ENCODE data around the gene MYO5A. TPM values are rescaled to one million over a fixed set of nuclear protein-coding genes. Genes with fewer than 3 reads are reported as not detected.

Gene MYO5A
- total and polyA plus RNA-seq, 9 of the 15 experiments (the other 6 are each of a cell fraction or from before 2014, with no cell fraction given): 0.03 to 0.82 (median 0.40) TPM

DNA sequence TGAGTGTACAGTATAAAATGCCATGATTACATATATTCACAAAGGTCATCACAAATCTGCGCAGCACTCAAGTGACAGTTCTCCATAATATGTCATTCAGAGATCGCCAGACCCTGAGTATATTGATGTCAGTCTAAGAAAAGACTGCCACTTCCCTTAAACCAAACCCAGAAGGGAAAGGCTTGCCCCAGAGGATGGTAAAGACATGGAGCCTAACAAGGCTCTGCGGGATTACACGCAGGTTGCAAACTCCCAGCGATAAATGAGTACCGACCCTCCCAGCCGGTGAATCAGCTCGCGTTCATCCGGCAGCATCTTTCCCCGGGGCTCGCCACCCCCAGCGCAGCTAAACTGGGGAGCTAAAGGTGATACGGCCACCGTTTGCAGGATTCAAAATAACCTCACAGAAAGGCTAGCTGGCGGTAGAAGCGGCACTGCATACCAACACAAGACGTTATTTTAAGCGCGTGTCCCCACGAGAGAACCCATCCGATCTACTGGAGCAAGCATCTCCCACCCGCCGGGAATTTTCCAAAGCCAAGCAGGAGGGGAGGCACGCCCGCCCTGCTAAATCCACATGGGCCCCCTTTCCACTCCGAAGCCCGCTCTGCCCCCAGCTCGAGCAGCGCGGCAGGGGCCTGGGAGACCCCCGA lies 643 bp downstream of the MYO5A start:
- H3K27me3 ChIP-seq (ENCODE audit: control insufficient read depth in 2 of 2, insufficient read depth in 2 of 2, low read length in 2 of 2): peaks cover 26 to 39% of the 10 kb centered on the region in 2 experiments
- H3K9ac ChIP-seq (ENCODE audit: insufficient read depth in 1 of 2, low read depth in 2 of 2, low read length in 2 of 2): peak overlapping the region in 1 of 2 experiments; percentile 88; a peak in 2 of 4 replicates
- no peaks in the 10 kb centered on the region for H3K9me3 ChIP-seq (replicated peaks; ENCODE audit: control insufficient read depth, insufficient read depth, low read depth, low read length)
- peak overlapping the region; percentile 63 for H3K4me2 ChIP-seq (ENCODE audit: insufficient read depth, low read length)
- H3K27ac ChIP-seq (ENCODE audit: extremely low read depth, low read depth, low read length): no peak overlapping the region
- ChIA-PET CTCF (ENCODE audit: low intra/inter-chr PET ratio) (interaction anchor here (1.3 kb wide), 1 partner anchor 207 kb away, joined by 9 read pairs; no protein-coding TSS in a partner anchor), POLR2A (no interaction called here)
- H2AFZ ChIP-seq (ENCODE audit: low read depth, low read length): peak overlapping the region; percentile 85
- DNase-seq (ENCODE audit: extremely low read depth in 1 of 4, low spot score in 3 of 4) (no peak), FAIRE-seq (no peak), ATAC-seq (no peak)
- no peaks in the 10 kb centered on the region; the same call in 1 of the 2 replicates for H4K20me1 ChIP-seq (replicated peaks; ENCODE audit: control insufficient read depth, insufficient read depth, low read length)
- H3K4me1 ChIP-seq (replicated peaks in 1 of 2; ENCODE audit: control insufficient read depth in 2 of 2, insufficient read depth in 2 of 2, low read length in 2 of 2): peaks cover 0 to 14% of the 10 kb centered on the region in 2 experiments; a peak in 3 of 5 replicates
- peak overlapping the region; percentile 65 for H3K4me3 ChIP-seq
- no peaks in the 10 kb centered on the region for H3K36me3 ChIP-seq (ENCODE audit: control insufficient read depth, insufficient read depth, low read length)
- 44% methylated on average over 26 of the region's 32 CpGs for WGBS (ENCODE audit: insufficient coverage, low coverage, missing lambda C conversion rate)
- in situ Hi-C loops (cut with MboI) (no loop called here), intact Hi-C loops (cut with micrococcal nuclease) (loop anchor here (2.0 to 10.0 kb wide), 3 partner anchors 39 to 207 kb away; partner anchors contain the start of genes ARPP19 and ATOSA)
- TF ChIP-seq RBM15 (IDR thresholded peaks at IDR 0.05; ENCODE audit: insufficient read depth, low read length): no peak
- TF ChIP-seq, protein P1, sequence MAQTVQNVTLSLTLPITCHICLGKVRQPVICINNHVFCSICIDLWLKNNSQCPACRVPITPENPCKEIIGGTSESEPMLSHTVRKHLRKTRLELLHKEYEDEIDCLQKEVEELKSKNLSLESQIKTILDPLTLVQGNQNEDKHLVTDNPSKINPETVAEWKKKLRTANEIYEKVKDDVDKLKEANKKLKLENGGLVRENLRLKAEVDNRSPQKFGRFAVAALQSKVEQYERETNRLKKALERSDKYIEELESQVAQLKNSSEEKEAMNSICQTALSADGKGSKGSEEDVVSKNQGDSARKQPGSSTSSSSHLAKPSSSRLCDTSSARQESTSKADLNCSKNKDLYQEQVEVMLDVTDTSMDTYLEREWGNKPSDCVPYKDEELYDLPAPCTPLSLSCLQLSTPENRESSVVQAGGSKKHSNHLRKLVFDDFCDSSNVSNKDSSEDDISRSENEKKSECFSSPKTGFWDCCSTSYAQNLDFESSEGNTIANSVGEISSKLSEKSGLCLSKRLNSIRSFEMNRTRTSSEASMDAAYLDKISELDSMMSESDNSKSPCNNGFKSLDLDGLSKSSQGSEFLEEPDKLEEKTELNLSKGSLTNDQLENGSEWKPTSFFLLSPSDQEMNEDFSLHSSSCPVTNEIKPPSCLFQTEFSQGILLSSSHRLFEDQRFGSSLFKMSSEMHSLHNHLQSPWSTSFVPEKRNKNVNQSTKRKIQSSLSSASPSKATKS (CRISPR knock-in tag; IDR thresholded peaks at IDR 0.05): no peak
- no peak for TF ChIP-seq LCOR (CRISPR knock-in tag; IDR thresholded peaks at IDR 0.05)
- TF ChIP-seq, protein P2, sequence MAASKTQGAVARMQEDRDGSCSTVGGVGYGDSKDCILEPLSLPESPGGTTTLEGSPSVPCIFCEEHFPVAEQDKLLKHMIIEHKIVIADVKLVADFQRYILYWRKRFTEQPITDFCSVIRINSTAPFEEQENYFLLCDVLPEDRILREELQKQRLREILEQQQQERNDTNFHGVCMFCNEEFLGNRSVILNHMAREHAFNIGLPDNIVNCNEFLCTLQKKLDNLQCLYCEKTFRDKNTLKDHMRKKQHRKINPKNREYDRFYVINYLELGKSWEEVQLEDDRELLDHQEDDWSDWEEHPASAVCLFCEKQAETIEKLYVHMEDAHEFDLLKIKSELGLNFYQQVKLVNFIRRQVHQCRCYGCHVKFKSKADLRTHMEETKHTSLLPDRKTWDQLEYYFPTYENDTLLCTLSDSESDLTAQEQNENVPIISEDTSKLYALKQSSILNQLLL (CRISPR knock-in tag; IDR thresholded peaks at IDR 0.05; ENCODE audit: borderline replicate concordance): no peak
- TF ChIP-seq, protein P3, sequence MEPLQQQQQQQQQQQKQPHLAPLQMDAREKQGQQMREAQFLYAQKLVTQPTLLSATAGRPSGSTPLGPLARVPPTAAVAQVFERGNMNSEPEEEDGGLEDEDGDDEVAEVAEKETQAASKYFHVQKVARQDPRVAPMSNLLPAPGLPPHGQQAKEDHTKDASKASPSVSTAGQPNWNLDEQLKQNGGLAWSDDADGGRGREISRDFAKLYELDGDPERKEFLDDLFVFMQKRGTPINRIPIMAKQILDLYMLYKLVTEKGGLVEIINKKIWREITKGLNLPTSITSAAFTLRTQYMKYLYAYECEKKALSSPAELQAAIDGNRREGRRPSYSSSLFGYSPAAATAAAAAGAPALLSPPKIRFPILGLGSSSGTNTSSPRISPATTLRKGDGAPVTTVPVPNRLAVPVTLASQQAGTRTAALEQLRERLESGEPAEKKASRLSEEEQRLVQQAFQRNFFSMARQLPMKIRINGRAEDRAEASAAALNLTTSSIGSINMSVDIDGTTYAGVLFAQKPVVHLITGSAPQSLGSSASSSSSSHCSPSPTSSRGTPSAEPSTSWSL (CRISPR knock-in tag; IDR thresholded peaks at IDR 0.05; ENCODE audit: borderline replicate concordance): no peak
- no peak for TF ChIP-seq JUNB (CRISPR knock-in tag; conservative IDR thresholded peaks at IDR 0.05)
- no peak for TF ChIP-seq ZNF41 (CRISPR knock-in tag; conservative IDR thresholded peaks at IDR 0.05)
- TF ChIP-seq ARID1B (IDR thresholded peaks at IDR 0.05): no peak
- TF ChIP-seq ZNF764 (CRISPR knock-in tag; IDR thresholded peaks at IDR 0.05; ENCODE audit: low read depth): no peak
- TF ChIP-seq, protein P4, sequence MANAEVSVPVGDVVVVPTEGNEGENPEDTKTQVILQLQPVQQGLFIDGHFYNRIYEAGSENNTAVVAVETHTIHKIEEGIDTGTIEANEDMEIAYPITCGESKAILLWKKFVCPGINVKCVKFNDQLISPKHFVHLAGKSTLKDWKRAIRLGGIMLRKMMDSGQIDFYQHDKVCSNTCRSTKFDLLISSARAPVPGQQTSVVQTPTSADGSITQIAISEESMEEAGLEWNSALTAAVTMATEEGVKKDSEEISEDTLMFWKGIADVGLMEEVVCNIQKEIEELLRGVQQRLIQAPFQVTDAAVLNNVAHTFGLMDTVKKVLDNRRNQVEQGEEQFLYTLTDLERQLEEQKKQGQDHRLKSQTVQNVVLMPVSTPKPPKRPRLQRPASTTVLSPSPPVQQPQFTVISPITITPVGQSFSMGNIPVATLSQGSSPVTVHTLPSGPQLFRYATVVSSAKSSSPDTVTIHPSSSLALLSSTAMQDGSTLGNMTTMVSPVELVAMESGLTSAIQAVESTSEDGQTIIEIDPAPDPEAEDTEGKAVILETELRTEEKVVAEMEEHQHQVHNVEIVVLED (CRISPR knock-in tag; IDR thresholded peaks at IDR 0.05): no peak
- no peak for TF ChIP-seq NCOA6 (IDR thresholded peaks at IDR 0.05)
- no peak for TF ChIP-seq FOXP1 (CRISPR knock-in tag; IDR thresholded peaks at IDR 0.05)
- TF ChIP-seq L3MBTL2 (IDR thresholded peaks at IDR 0.05): no peak
- no peak for TF ChIP-seq ZBTB8A (IDR thresholded peaks at IDR 0.05; ENCODE audit: partially characterized antibody)
- no peaks in the 10 kb centered on the region for H3K9me1 ChIP-seq (ENCODE audit: control insufficient read depth, insufficient read depth, low read length)
- no peaks in the 10 kb centered on the region for H3K79me2 ChIP-seq (ENCODE audit: control insufficient read depth, insufficient read depth, low read length)
- no TSS peak for BruUV-seq (replicated peaks)

Measured in K562 (cell line).